Loucy (cell line): ENCODE measurements around the gene NOL7.

Experiments used
- H2AFZ ChIP-seq: fragments of 200-600 bp; sonication (generic); 2 replicates; pipeline ENCODE4 v1.6.0; 2016; ENCODE audit warnings: antibody characterized with exemption, mild to moderate bottlenecking, low read length, moderate library complexity
- H3F3A ChIP-seq: fragments of 200-600 bp; 2 replicates; pipeline ENCODE4 v1.6.0; 2016; ENCODE audit warnings: antibody characterized with exemption, low read depth, mild to moderate bottlenecking
- H3K27me3 ChIP-seq: fragments of 200-600 bp; sonication (generic); 2 replicates; pipeline ENCODE4 v1.6.1; 2014; ENCODE audit warnings: low read length, mild to moderate bottlenecking; ENCODE audit not compliant: insufficient read depth, poor library complexity, severe bottlenecking
- H3K36me3 ChIP-seq: fragments of 200-600 bp; sonication (generic); 2 replicates; pipeline ENCODE4 v1.6.1; 2016; ENCODE audit warnings: low read length; ENCODE audit not compliant: insufficient read depth
- H3K4me1 ChIP-seq: fragments of 200-600 bp; sonication (generic); 2 replicates; pipeline ENCODE4 v1.5.1; 2014; ENCODE audit warnings: low read length, mild to moderate bottlenecking; ENCODE audit not compliant: insufficient read depth, poor library complexity, severe bottlenecking
- H3K4me2 ChIP-seq: fragments of 200-600 bp; sonication (generic); 2 replicates; pipeline ENCODE4 v1.6.0; 2014; ENCODE audit warnings: antibody characterized with exemption, low read length, low read depth, mild to moderate bottlenecking; ENCODE audit not compliant: poor library complexity, severe bottlenecking
- H3K4me3 ChIP-seq: fragments of 200-600 bp; sonication (generic); 2 replicates; pipeline ENCODE4 v1.5.1; 2014; ENCODE audit warnings: low read length, mild to moderate bottlenecking, mixed read lengths; ENCODE audit not compliant: poor library complexity, severe bottlenecking
- H3K79me2 ChIP-seq: fragments of 200-600 bp; sonication (generic); 2 replicates; pipeline ENCODE4 v1.6.1; 2014; ENCODE audit warnings: low read length; ENCODE audit not compliant: insufficient read depth
- H3K9ac ChIP-seq: fragments of 200-600 bp; sonication (generic); 2 replicates; pipeline ENCODE4 v1.6.0; 2014; ENCODE audit warnings: mild to moderate bottlenecking, low read depth, low read length, moderate library complexity; ENCODE audit not compliant: poor library complexity, severe bottlenecking
- H3K9me2 ChIP-seq: fragments of 200-600 bp; sonication (generic); replicated peaks from 2 replicates; pipeline ENCODE4 v1.6.1; 2016; ENCODE audit warnings: low read depth, low read length, mixed read lengths
- H3K9me3 ChIP-seq: fragments of 200-600 bp; sonication (generic); 2 replicates; pipeline ENCODE4 v1.6.1; 2014; ENCODE audit warnings: mild to moderate bottlenecking, antibody characterized with exemption, low read length, low read depth; ENCODE audit not compliant: insufficient read depth
- H4K20me1 ChIP-seq: fragments of 200-600 bp; sonication (generic); 2 replicates; pipeline ENCODE4 v1.6.0; 2014; ENCODE audit warnings: antibody characterized with exemption, low read length, mild to moderate bottlenecking; ENCODE audit not compliant: insufficient read depth, poor library complexity, severe bottlenecking
- CTCF ChIP-seq: fragments of 200-600 bp; sonication (generic); conservative IDR thresholded peaks from 2 replicates; pipeline ENCODE4 v1.5.1; 2014; ENCODE audit warnings: mild to moderate bottlenecking, antibody characterized with exemption, low read length
- EZH2phosphoT487 ChIP-seq: fragments of 200-600 bp; IDR thresholded peaks from 2 replicates; pipeline ENCODE4 v1.6.1; 2018; ENCODE audit warnings: antibody characterized with exemption, mild to moderate bottlenecking, moderate library complexity, borderline replicate concordance

The NOL7 gene

DNA sequence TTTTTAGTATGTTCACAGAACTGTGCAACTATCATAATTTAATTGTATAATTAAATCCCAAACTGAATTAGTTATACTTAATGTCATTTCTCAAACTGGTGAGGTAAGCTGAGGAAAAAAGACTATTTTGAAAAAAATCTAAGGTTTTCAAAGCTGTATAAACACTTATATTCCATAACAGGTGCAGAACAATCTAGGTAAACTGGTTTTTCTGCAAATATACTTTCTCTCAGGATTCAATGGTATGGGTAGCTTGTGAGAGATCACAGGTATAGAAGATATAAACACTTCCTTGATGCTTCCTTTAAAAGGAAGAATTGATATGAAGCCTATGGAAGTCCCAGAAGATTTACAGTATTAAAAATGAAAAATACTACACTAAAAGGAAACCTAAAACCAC, 33.7 kb downstream of the NOL7 start:
- no peaks in the 10 kb centered on the region for H4K20me1 ChIP-seq
- H3K36me3 ChIP-seq = peaks cover 50% of the 10 kb centered on the region; the same call in 1 of the 2 replicates

DNA sequence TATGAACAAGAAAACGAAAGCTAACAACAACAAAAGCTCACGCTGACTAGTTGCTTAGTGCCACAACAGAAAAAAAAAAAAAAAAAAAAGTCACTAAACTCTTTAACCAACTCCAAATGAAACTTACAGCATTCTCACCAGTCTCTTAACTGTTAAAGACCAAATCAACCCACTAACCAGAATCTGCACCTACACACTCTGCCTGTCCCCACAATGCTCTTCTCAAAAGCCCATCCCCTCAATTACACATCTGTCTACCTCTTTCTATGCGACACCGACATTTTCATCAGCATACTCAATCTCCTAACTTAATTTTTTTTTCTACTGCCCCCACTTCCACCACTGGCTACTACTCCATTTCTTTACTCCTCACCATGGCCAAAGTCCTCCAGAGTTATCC, 34.3 kb downstream of the NOL7 start:
- Histone ChIP-seq H4K20me1 (no peaks in the 10 kb centered on the region), H3K4me3 (no peak overlapping the region), H3K36me3 (peaks cover 48% of the 10 kb centered on the region; the same call in 1 of the 2 replicates), H3K9ac (no peak overlapping the region), H2AFZ (no peak overlapping the region), H3K9me3 (no peaks in the 10 kb centered on the region), H3K79me2 (peaks cover 8% of the 10 kb centered on the region; the same call in 1 of the 2 replicates), H3K4me2 (no peak overlapping the region), H3F3A (0 out of 2 replicates have a peak, but pooled peaks cover 5% of the 10 kb centered on the region), H3K9me2 (no peaks in the 10 kb centered on the region), H3K27me3 (no peaks in the 10 kb centered on the region), H3K4me1 (peaks cover 12% of the 10 kb centered on the region)
- TF ChIP-seq EZH2phosphoT487 (no peak), CTCF (no peak)

More for the DNA sequence above, 33.7 kb downstream of the NOL7 start:
- H3K79me2 ChIP-seq = peaks cover 7% of the 10 kb centered on the region; the same call in 1 of the 2 replicates
- no peak overlapping the region for H3K9ac ChIP-seq
- no peak overlapping the region for H2AFZ ChIP-seq
- H3K4me2 ChIP-seq = no peak overlapping the region
- peaks cover 12% of the 10 kb centered on the region for H3K4me1 ChIP-seq
- H3K9me2 ChIP-seq = no peaks in the 10 kb centered on the region
- 0 out of 2 replicates have a peak, but pooled peaks cover 5% of the 10 kb centered on the region for H3F3A ChIP-seq
- no peaks in the 10 kb centered on the region for H3K27me3 ChIP-seq
- no peaks in the 10 kb centered on the region for H3K9me3 ChIP-seq
- TF ChIP-seq CTCF (no peak), EZH2phosphoT487 (no peak)
- H3K4me3 ChIP-seq = no peak overlapping the region

DNA sequence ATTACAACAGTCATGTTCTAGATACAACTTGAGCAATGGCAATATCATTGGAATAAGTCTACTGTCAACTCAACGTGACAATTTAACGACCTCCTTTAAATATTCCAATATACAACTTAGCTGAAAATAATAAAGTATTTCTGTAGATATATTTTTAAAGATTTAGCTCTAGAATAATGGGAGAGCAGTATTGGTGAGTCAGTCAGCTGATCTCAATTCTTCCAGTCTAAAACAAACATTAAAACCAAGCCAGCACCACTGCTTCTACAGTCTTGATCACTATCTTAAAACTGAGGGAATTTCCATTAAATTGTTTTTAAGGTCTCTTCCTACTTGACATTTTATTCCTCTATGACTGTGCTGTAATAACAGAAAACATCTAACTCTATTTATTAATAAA, 38.2 kb downstream of the NOL7 start:
- Histone ChIP-seq H3K27me3 (no peaks in the 10 kb centered on the region), H3K9me3 (no peaks in the 10 kb centered on the region), H3K36me3 (peaks cover 50% of the 10 kb centered on the region), H3K4me2 (no peak overlapping the region), H3K79me2 (peaks cover 39% of the 10 kb centered on the region), H3K4me3 (no peak overlapping the region), H3K4me1 (peaks cover 12% of the 10 kb centered on the region), H3K9me2 (no peaks in the 10 kb centered on the region), H2AFZ (no peak overlapping the region), H3K9ac (no peak overlapping the region), H3F3A (0 out of 2 replicates have a peak, but pooled peaks cover 4% of the 10 kb centered on the region), H4K20me1 (peaks cover 6% of the 10 kb centered on the region)
- TF ChIP-seq CTCF (no peak), EZH2phosphoT487 (no peak)
